Lower leg skin (tissue), 3 donors: ENCODE measurements around the gene ZNF263.

Experiments used
- POLR2A ChIP-seq, 2 donors: fragments of 450-650 bp; IDR thresholded peaks; one replicate each; pipeline ENCODE4 v1.6.1; 2016 to 2017; ENCODE audit warnings: antibody characterized with exemption in 2 of 2, mild to moderate bottlenecking in 1 of 2, moderate library complexity in 1 of 2
- TF ChIP-seq, protein P1 (sequence below), 3 donors: fragments of 450-650 bp; IDR thresholded peaks; one replicate each; pipeline ENCODE4 v1.5.1; 2016; ENCODE audit warnings: antibody characterized with exemption in 3 of 3, mild to moderate bottlenecking in 3 of 3, moderate library complexity in 2 of 3

DNA sequence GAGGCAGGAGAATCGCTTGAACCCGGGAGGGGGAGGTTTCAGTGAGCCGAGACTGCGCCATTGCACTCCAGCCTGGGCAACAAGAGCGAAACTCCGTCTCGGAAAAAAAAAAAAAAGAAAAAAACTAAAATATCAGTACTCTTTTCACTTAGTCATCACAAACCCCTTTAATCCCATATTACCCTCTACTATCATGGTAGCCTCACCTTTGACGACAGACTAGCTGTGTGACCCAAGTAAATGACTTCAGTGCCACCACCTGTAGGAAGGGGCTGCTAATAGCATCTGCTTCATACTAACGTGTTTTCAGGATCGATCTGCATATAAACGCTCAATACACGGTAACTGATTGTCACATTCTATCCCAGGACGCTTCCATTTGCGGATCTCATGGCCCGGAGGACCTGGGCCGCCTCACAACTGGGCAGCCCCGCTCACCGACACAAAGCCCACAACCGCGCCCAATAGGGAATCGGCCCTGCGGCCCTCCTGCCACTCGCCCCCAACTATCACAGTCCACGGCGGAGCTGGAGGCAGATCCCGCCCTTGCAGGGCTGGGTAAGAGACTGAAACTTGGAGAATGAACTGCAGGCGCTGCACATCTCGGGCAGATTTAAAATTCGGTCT is 1.1 kb upstream of the ZNF263 start:
- TF ChIP-seq, protein P1, sequence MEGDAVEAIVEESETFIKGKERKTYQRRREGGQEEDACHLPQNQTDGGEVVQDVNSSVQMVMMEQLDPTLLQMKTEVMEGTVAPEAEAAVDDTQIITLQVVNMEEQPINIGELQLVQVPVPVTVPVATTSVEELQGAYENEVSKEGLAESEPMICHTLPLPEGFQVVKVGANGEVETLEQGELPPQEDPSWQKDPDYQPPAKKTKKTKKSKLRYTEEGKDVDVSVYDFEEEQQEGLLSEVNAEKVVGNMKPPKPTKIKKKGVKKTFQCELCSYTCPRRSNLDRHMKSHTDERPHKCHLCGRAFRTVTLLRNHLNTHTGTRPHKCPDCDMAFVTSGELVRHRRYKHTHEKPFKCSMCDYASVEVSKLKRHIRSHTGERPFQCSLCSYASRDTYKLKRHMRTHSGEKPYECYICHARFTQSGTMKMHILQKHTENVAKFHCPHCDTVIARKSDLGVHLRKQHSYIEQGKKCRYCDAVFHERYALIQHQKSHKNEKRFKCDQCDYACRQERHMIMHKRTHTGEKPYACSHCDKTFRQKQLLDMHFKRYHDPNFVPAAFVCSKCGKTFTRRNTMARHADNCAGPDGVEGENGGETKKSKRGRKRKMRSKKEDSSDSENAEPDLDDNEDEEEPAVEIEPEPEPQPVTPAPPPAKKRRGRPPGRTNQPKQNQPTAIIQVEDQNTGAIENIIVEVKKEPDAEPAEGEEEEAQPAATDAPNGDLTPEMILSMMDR (IDR thresholded peaks at IDR 0.05) = no peak
- no peak for TF ChIP-seq POLR2A (IDR thresholded peaks at IDR 0.05)
